Measurements from ENCODE around the gene MACROD2.
"Not testable (repeated sequence)": the region's sequence is repeated elsewhere in the genome, so short reads cannot be mapped to it uniquely, and the experiment has no call there.

Gene MACROD2

DNA sequence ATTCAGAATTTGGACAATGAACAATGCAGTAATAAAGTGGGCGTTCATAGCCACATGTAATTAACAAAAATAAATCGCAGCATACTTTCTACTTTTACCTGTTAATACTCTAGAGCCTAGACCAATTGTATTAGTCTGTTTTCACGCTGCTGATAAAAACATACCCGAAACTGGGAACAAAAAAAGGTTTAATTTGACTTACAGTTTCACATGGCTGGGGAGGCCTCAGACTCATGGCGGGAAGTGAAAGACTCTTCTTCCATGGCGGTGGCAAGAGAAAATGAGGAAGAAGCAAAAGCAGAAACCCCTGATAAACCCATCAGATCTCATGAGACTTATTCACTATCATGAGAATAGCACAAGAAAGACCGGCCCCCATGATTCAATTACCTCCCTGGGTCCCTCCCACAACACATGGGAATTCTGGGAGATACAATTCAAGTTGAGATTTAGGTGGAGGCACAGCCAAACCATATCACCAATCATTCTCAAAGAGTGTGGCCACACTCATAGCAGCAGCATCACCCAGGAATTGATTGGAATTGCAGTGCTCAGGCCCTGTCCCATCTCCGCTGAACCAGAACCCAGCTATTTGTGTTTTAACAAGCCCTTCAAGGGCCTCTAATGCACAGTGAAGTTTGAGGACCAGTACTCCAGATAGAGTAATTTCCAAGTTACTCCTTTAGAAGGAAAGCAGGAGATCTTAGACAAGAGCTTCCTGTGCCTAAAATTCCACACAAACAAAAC, 1927.9 kb downstream of the MACROD2 start:
- DNase-seq, result no peak

GRCh38 chr20:15924556-15924955, 1929.2 kb downstream of the MACROD2 start:
- DNase-seq, result no peak

DNA sequence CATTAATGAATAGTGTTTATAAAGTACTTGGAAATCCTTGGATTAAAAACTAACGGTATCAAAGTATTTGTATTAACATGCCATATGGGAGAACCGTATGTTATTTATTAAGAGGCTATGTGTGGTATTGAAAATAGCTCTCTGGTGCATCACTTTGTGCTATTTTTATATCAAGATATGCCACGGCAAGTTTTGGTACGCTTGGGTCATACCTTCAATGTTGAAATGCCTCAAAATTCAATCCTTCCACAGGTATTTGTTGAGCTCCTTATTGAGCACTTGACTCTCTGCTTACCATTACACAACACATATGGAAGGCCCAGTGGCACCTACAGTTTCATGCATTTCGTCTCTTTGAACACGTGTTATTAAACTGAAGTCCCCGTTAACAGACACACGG, 1930.1 kb downstream of the MACROD2 start:
- no peak for DNase-seq

- no peak for DNase-seq
These were observed 1932.8 kb downstream of the MACROD2 start for GRCh38 chr20:15927893-15928650.

- DNase-seq, result no peak
These were observed 1933.6 kb downstream of the MACROD2 start for GRCh38 chr20:15928946-15929345.

- DNase-seq, result no peak
These were observed 1935.3 kb downstream of the MACROD2 start for GRCh38 chr20:15930311-15931305.

DNA sequence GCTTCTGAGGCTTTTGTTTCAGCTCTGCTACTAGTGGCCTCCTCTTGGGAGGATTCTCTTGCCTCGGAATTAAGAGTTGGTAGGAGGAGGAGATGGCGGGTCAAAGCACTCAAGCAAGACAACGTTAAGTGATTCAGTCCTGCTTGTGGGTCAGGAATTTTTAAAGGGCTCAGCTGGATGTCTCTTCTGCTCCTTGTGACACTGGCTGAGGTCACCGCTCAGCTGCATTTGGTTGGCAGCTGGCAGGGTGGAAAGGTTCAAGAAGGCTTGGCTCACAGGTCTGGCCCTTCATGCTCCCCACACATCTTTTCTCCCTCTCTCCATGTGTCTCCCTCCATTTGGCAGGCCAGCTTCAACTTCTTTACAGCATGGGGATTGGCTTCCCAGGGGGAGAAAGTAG, 1936.6 kb downstream of the MACROD2 start:
- DNase-seq, result no peak

DNA sequence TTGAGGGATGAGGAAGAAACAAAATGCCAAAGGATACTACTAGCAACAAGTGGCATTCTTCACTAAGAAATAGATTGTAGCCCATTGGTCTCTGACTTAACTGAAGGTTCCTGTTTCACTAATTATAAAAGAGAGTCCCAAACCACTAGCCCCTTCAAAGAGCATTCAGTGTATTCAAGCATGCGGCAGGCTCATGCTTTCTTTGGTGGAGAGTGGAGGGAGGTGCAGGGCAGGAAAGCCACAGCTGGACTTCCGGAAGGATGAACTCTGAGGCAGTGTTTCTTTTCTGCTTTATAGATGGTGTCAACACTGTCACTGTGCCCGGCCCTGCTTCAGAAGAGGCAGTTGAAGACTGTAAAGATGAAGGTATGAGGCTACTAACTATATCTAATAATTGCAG, 1941.9 kb downstream of the MACROD2 start:
- DNase-seq, result no peak

DNA sequence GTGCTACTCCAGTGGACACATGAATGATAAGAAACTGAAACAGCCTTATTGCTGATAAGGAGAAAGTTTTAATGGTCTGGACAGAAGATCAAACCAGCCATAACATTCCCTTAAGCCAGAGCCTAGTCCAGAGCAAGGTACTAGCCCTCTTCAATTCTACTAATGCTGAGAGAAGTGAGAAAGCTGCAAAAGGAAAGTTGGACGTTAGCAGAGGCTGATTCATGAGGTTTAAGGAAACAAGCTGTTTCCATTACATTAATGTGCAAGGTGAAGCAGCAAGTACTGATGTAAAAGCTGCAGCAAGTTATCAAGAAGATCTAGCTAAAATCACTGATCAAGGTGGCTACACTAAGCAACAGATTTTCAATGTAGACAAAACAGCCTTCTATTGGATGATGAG, 1943.5 kb downstream of the MACROD2 start:
- DNase-seq, result no peak

- no peak for DNase-seq
These were observed 1944.8 kb downstream of the MACROD2 start for GRCh38 chr20:15940127-15940526.

DNA sequence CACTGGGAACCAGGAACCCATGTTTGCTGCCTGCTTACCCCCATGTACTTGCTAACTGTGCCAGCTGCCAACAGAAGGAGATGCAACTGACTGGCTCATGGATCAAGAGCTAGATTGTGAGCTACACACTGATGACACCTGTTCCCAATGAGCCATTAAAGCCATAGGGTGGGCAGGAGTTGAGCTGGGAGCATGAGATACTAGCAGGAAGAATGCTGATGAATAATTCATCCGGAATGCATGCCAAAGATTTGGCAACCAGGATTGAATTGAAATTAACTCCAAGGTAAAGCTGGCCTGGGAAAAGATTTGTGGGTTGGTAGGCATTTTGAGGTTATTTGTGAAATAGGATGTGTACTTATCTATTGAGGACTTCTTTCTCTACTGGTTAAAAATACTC, 1946.8 kb downstream of the MACROD2 start:
- no peak for DNase-seq

- no peak for DNase-seq
These were observed 1950.0 kb downstream of the MACROD2 start for GRCh38 chr20:15945289-15945688.

- no peak for DNase-seq
These were observed 1954.1 kb downstream of the MACROD2 start for GRCh38 chr20:15949391-15949790.

DNA sequence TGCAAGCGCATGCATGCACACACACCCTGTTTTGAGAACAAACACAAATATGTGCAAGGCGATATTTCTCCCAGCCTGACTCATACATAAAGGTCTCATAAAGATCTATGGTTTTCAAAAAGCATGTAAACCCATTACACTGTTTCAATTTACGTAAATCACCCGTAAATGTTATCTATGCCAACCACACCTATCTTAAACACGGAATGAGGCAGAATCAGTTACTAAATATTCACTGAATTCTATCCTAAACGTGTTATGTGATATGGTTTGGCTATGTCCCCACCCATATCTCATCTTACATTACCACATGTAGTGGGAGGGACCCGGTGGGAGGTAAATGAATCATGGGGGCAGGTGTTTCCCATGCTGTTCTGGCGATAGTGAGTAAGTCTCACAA, 1956.3 kb downstream of the MACROD2 start:
- no peak for DNase-seq

DNA sequence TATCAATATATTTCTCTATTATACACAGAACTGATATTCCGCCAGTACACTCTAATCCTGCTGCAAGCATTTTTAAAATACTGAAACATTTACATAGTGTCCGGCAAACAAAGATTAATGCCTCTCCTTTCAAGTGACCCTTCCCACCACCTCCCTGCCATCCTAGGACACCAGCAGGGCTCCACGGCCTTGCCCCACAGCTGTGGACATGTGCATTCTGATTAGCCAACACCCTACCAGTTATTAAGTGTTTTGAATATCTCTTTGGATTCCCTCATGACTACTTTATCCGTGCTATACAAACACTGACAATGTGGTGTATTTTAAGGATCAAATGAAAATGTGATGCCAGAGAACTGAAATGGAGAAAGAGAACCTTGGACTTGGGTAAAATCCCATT, 1962.8 kb downstream of the MACROD2 start:
- no peak for DNase-seq

GRCh38 chr20:15965165-15965564, 1969.8 kb downstream of the MACROD2 start:
- DNase-seq, result no peak

DNA sequence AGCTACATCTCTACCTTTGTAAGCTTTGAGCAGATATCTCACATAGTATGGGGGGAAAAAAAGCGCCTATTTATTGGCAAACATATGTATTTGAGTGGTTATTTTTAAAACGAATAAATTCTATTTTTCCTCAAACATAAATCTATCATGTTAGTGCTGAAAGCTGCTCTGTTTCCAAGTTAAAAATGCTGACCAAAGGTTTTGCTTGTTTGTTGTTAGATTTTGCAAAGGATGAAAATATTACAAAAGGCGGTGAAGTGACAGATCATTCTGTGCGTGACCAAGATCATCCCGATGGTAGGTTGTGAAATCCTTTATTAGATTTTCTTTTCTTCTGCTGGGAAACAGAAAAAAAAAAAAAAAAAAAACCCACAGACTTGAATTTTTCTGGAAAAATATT, 1972.0 kb downstream of the MACROD2 start:
- no peak for DNase-seq

GRCh38 chr20:15976047-15976736, 1980.9 kb downstream of the MACROD2 start:
- DNase-seq, result no peak

GRCh38 chr20:15977026-15977425, 1981.7 kb downstream of the MACROD2 start:
- DNase-seq, result no peak

DNA sequence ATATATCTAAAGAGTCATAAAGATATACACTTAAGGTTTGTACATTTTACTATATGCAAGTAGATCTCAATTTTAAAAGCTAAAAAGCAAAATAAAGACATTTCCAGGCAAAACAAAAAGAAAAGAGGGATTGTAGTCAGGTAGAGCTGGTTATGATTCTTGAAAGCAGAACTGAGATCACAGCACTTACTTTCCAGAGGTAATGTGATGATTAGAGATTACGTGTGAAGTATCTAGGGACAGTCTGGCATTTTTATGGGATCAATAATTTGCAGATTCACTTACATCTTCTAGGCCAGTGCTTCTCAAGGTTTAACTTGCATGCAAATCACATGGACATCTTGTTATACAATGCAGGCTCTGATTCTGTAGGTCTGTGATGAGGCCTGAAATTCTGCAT, 1982.4 kb downstream of the MACROD2 start:
- DNase-seq, result no peak

DNA sequence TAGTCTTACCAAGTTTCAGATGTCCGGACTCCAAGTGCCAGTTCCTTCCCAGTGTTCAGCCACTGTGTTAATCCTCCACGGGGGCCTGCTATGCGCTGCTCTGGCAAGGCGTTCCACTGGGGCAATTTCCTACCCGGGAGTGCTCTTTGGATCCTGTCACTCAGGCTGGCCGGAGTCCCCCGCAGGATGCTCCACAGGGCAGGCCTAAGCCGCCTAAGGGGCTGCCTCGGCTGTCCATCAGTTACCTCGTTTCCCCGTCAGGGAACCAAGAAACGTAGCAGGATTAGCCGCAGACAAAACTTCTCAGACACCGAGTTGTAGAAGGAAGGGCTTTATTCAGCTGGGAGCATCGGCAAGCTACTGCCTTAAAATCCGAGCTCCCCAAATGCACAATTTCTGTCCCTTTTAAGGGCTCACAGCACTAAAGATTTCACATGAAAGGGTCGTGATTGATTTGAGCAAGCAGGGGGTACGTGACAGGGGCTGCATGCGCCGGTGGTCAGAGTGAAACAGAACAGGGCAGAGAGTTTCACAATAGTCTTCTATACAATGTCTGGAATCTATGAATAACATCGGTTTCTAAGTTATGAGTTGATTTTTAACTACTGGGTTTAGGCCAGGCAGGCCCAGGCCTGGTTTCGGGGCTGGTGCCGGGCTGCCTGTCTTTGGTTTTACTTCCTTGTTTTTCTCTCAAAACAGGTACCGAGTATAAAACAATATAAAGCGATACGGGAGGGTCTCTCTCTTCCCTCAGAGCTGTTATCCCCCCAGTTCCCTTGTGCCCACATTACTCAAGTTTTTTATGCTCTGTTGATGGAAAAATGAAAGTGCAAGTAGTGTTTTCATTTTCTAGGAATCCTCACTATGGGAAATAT, 1990.4 kb downstream of the MACROD2 start:
- DNase-seq, result not testable (repeated sequence)

GRCh38 chr20:15986690-15987089, 1991.4 kb downstream of the MACROD2 start:
- no peak for DNase-seq

Data from right forelimb (tissue), 1 donor.